Uterus (tissue), 2 donors: ENCODE measurements around the gene PRRC2A.

ENCODE experiments used
- CTCF ChIP-seq, 4 experiments: fragments of 200-600 bp in 2 of 4; fragments of 450-650 bp in 2 of 4; sonication (generic) in 2 of 4; IDR thresholded peaks; one replicate each; pipeline ENCODE4 v1.5.1; 2016 to 2019; ENCODE audit warnings: antibody characterized with exemption in 4 of 4, mild to moderate bottlenecking in 2 of 4, moderate library complexity in 1 of 4
- POLR2A ChIP-seq, 2 donors: fragments of 450-650 bp; IDR thresholded peaks; one replicate each; pipeline ENCODE4 v1.6.1; 2016; ENCODE audit warnings: antibody characterized with exemption in 2 of 2, mild to moderate bottlenecking in 1 of 2, moderate library complexity in 1 of 2

GRCh38 chr6:31641370-31641769 lies 20.9 kb downstream of the PRRC2A start:
- TF ChIP-seq CTCF (IDR thresholded peaks at IDR 0.05) (no peak), POLR2A (IDR thresholded peaks at IDR 0.05) (no peak)
